Muscle layer of duodenum (tissue), 2 donors: ENCODE data around the gene RANBP9.

ENCODE experiments used
- H3K27ac ChIP-seq: one replicate; pipeline ENCODE4 v1.7.0; 2013; ENCODE audit warnings: mild to moderate bottlenecking, low read length
- H3K27me3 ChIP-seq: one replicate; pipeline ENCODE4 v1.7.0; 2013; ENCODE audit warnings: low read depth, mild to moderate bottlenecking, control low read depth, low read length
- H3K36me3 ChIP-seq, 2 donors: one replicate each; pipeline ENCODE4 v1.7.0; 2013; ENCODE audit warnings: low read length in 2 of 2, control low read depth in 1 of 2, mild to moderate bottlenecking in 1 of 2; ENCODE audit not compliant: insufficient read depth in 2 of 2, control insufficient read depth in 1 of 2
- H3K4me1 ChIP-seq, 2 donors: one replicate each; pipeline ENCODE4 v1.7.0; 2013; ENCODE audit warnings: low read length in 2 of 2, mild to moderate bottlenecking in 2 of 2, control low read depth in 1 of 2, moderate library complexity in 1 of 2; ENCODE audit not compliant: insufficient read depth in 2 of 2, control insufficient read depth in 1 of 2
- H3K4me3 ChIP-seq, 2 donors: one replicate each; pipeline ENCODE4 v1.7.0; 2013; ENCODE audit warnings: low read length in 2 of 2, low read depth in 1 of 2, mild to moderate bottlenecking in 1 of 2
- H3K9me3 ChIP-seq, 2 donors: one replicate each; pipeline ENCODE4 v1.7.0; 2013; ENCODE audit warnings: low read length in 2 of 2, control low read depth in 1 of 2, mild to moderate bottlenecking in 1 of 2; ENCODE audit not compliant: control insufficient read depth in 1 of 2
- donor health status: healthy.

The RANBP9 gene

DNA sequence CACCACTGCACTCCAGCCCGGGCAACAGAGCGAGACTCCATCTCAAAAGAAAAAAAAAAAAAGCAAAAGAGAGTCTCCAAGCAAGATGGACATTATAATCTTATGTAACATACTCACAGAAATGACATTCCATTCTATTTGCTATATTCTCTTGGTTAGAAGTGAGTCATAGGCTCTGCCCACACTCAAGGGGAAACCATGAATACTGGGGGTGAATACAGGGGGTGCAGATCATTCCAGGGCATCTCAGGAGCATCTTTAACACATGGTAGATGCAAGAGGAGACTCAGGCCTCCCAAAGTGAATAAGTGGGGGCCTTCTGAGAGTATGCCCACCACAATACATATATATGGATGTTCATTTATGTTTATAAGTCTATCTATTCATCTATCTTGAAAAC is 18.3 kb upstream of the RANBP9 start:
- H3K27me3 ChIP-seq, result no peaks in the 10 kb centered on the region
- no peak overlapping the region for H3K27ac ChIP-seq
- H3K9me3 ChIP-seq, result no peaks in the 10 kb centered on the region
- H3K4me3 ChIP-seq, result no peak overlapping the region
- H3K4me1 ChIP-seq, result no peaks in the 10 kb centered on the region
- H3K36me3 ChIP-seq, result no peaks in the 10 kb centered on the region

DNA sequence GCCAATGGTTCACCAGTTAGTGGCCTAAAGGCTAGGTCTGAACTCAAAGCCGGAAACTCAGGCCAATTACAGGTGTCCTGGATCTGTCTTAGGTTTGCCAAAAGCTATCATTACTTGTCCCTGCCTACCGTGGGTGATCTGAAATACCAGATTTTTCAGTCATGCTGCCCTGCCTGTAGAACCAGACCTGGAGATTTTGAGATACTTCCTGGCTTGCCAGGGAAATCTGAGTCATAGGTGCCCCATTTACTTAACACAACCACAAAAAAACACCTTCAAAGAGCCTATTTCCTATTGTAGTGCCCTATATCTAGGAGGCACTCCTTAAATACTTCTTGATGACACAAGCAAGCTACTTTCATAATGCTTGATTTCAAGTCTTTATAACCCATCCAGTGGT is 13.9 kb upstream of the RANBP9 start:
- Histone ChIP-seq H3K4me1 (no peaks in the 10 kb centered on the region), H3K36me3 (no peaks in the 10 kb centered on the region), H3K9me3 (no peaks in the 10 kb centered on the region), H3K27me3 (no peaks in the 10 kb centered on the region), H3K27ac (no peak overlapping the region), H3K4me3 (no peak overlapping the region)

DNA sequence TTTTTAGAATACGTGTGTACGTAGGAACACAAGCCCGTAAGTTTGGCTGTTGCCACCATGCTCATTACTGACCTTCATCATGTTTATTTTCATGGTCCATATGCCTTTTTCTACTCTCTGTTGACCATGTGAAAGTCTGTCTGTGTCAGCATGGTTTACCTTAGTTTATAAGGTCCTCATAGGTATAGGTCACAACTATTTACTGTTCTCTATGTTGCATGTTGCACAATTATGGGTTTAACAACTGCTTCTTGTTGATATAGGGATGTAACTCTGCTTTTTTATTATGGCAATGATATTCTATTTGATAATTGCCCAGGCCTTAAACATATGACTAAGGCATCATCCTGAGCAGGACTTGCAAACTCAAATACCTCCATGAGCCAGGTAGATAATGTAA is 13.4 kb upstream of the RANBP9 start:
- H3K9me3 ChIP-seq, result no peaks in the 10 kb centered on the region
- H3K27me3 ChIP-seq, result no peaks in the 10 kb centered on the region
- H3K36me3 ChIP-seq, result no peaks in the 10 kb centered on the region
- no peaks in the 10 kb centered on the region for H3K4me1 ChIP-seq
- no peak overlapping the region for H3K27ac ChIP-seq
- no peak overlapping the region for H3K4me3 ChIP-seq

DNA sequence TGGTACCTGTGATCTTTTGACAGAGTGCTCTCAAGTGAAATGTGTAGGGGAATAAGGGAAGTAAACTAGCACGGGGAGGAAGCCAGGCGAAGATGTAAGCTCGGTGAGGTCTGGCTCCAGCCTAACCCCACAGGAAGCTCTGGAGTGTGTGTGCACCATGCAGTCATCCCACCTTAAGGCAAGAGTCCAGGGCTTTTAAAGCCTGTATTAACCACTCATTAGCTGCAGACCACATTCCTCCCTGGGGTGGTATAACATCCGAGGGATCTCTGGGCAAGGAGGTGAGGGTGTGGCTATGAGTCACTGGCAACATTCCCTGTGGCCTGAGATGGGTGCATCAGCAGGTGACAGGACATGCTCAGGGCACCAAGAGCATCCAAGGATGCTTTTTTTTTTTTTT is 12.5 kb upstream of the RANBP9 start:
- no peak overlapping the region for H3K27ac ChIP-seq
- no peaks in the 10 kb centered on the region for H3K4me1 ChIP-seq
- no peak overlapping the region for H3K4me3 ChIP-seq
- no peaks in the 10 kb centered on the region for H3K9me3 ChIP-seq
- H3K36me3 ChIP-seq, result no peaks in the 10 kb centered on the region
- H3K27me3 ChIP-seq, result no peaks in the 10 kb centered on the region

DNA sequence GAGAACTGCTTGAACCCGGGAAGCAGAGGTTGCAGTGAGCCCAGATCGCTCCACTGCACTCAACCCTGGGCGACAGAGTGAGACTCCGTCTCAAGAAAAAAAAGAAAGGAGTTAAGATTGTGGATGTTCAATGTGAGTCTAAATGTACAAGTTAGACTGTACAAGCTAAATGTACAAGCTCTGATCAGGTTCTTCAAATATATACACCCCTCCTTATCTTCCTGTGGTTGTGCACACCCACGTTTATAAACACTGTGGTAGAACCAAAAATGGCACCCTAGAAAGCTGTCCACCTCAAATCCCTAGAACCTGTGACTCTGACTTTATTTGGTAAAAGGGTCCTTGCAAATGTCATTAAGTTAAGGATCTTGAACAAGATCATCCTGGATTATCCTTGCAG is 11.2 kb upstream of the RANBP9 start:
- Histone ChIP-seq H3K27ac (no peak overlapping the region), H3K4me3 (no peak overlapping the region), H3K27me3 (no peaks in the 10 kb centered on the region), H3K9me3 (no peaks in the 10 kb centered on the region), H3K36me3 (no peaks in the 10 kb centered on the region), H3K4me1 (no peaks in the 10 kb centered on the region)

DNA sequence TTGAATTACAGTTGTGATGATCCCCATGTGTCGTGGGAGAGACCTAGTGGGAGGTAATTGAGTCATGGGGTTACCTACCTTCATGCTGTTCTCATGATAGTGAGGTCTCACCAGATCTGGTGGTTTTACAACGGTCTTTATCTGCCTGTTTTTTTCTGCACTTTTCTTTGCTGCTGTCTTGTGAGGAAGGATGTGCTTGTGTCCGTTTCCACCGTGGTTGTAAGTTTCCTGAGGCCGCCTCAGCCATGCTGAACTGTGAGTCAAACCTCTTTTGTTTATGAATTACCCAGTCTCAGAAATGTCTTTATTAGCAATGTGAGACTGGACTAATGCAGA is 6.5 kb upstream of the RANBP9 start:
- Histone ChIP-seq H3K4me3 (no peak overlapping the region), H3K9me3 (no peaks in the 10 kb centered on the region), H3K4me1 (peaks cover 0 to 3% of the 10 kb centered on the region in 2 donors), H3K27ac (no peak overlapping the region), H3K36me3 (no peaks in the 10 kb centered on the region), H3K27me3 (no peaks in the 10 kb centered on the region)

DNA sequence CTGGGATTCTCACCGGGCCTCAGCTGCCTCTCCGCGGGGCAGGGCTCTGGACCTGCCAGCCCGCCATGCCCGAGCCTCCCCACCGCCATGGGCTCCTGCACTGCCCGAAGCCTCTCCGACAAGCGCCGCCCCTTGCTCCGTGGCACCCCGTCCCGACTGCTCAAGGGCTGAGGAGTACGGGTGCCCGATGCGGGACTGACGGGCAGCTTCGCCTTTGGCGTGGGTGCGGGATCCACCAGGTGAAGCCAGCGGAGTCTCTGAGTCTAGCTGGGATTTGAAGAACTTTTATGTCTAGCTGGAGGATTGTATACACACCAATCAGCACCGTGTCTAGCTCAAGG is 5.3 kb upstream of the RANBP9 start:
- Histone ChIP-seq H3K27ac (no peak overlapping the region), H3K4me1 (peaks cover 0 to 11% of the 10 kb centered on the region in 2 donors), H3K9me3 (no peaks in the 10 kb centered on the region), H3K27me3 (no peaks in the 10 kb centered on the region), H3K4me3 (no peak overlapping the region), H3K36me3 (peaks cover 0 to 5% of the 10 kb centered on the region in 2 donors)

DNA sequence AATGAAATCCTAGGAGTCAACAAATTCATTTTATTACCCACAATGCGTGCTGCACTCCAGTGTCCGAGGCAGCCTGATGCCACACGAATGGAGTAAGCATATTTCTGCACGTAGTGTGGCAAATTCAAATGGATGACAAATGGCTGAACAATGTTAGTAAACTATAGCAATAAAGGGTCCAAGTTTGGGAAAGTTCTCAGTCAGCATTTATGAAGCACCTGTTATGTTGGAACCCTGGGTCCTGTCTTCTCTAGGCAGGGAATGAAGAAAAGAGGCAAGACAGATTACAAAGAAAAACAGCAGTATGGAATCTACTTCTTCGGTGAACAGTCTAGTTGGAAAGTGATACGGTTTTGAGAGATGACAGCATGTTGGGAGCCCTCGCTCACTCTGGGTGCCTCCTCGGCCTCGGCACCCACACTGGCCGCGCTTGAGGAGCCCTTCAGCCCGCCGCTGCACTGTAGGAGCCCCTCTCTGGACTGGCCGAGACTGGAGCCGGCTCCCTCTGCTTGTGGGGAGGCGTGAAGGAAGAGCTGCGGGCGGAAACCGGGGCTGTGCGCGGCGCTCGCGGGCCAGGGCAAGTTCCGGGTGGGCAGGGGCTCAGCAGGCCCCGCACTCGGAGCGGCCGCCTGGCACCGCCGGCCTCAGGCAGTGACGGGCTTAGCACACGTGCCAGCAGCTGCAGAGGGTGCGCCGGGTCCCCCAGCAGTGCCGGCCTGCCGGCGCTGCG is 4.8 kb upstream of the RANBP9 start:
- Histone ChIP-seq H3K4me1 (peaks cover 0 to 11% of the 10 kb centered on the region in 2 donors), H3K36me3 (peaks cover 0 to 6% of the 10 kb centered on the region in 2 donors), H3K4me3 (no peak overlapping the region), H3K27ac (no peak overlapping the region), H3K27me3 (no peaks in the 10 kb centered on the region), H3K9me3 (no peaks in the 10 kb centered on the region)

DNA sequence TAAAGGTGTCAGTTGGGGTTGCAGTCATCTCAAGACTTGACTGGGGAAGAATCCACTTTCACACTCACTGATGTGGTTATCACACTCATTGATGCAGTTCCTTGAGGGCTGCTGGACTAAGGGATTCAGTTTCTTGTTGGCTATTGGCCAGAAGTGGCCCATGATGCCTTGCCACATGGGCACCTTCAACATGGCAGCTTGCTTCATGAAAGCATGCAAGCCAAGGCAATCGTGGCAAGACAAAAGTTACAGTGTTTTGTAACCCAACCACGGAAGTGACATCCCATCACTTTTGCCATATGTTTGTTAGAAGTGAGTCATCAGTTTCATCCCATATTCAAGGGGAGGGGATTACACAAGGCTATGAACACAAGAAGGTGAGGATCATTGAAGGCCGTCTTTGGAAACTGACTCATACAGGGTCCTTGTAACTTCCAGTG is 3.8 kb upstream of the RANBP9 start:
- Histone ChIP-seq H3K9me3 (no peaks in the 10 kb centered on the region), H3K27ac (no peak overlapping the region), H3K4me3 (no peak overlapping the region), H3K36me3 (peaks cover 0 to 6% of the 10 kb centered on the region in 2 donors), H3K27me3 (no peaks in the 10 kb centered on the region), H3K4me1 (peaks cover 0 to 11% of the 10 kb centered on the region in 2 donors)

DNA sequence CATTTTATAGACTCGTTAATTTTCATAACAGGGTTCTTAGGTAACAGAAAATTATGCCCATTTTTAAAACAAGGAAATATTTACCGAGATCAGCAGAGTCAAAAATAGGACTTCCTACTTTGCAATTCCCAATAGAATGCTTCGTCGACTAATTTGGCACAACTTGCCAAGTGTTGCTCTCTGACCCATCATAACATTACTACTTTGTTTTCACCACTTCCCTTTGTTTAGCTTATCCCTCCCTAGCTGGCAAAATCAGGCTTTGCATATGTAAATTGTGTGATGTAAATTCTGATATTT is 914 bp upstream of the RANBP9 start:
- Histone ChIP-seq H3K4me3 (peak overlapping the region; percentile 70 to 80), H3K36me3 (peaks cover 0 to 6% of the 10 kb centered on the region in 2 donors), H3K9me3 (no peaks in the 10 kb centered on the region), H3K4me1 (peaks cover 6 to 18% of the 10 kb centered on the region in 2 donors), H3K27me3 (no peaks in the 10 kb centered on the region), H3K27ac (peak overlapping the region; percentile 98)

DNA sequence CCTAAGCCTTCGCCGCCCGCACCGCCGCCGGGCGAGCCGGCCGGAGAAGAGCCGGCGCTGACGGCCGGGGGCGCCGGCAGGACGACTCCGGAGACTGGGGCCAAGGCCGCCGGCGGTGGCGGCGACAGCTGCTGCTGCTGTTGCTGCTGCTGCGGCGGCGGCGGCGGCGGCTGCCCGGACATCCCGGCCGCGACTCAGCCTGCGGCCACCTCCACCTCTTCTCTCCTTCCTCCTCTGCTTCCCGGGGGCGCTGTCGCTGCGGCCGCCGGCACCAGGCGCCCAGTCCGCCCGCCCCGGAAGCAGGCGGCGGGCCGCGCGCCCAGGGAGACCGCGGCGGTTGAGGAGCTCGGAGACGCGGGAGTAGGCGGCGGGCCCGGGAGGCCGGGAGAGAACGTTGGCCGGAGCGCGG is 307 bp downstream of the RANBP9 start:
- Histone ChIP-seq H3K4me3 (peak overlapping the region in 1 of 2 donors; percentile 62), H3K36me3 (peaks cover 0 to 6% of the 10 kb centered on the region in 2 donors), H3K27ac (no peak overlapping the region)

More for the DNA sequence above, 307 bp downstream of the RANBP9 start:
- Histone ChIP-seq H3K27me3 (no peaks in the 10 kb centered on the region), H3K4me1 (peaks cover 6 to 18% of the 10 kb centered on the region in 2 donors), H3K9me3 (no peaks in the 10 kb centered on the region)
